ENCODE measurements around the gene ZNF787. TPM values are rescaled to one million over a fixed set of nuclear protein-coding genes. Genes with fewer than 3 reads are reported as not detected.
"Not testable (repeated sequence)": the region's sequence is repeated elsewhere in the genome, so short reads cannot be mapped to it uniquely, and the experiment has no call there.

ZNF787 gene
- polyA plus RNA-seq, 1 of the 3 experiments (the other 2 are of a cell fraction): 16.0 TPM

DNA sequence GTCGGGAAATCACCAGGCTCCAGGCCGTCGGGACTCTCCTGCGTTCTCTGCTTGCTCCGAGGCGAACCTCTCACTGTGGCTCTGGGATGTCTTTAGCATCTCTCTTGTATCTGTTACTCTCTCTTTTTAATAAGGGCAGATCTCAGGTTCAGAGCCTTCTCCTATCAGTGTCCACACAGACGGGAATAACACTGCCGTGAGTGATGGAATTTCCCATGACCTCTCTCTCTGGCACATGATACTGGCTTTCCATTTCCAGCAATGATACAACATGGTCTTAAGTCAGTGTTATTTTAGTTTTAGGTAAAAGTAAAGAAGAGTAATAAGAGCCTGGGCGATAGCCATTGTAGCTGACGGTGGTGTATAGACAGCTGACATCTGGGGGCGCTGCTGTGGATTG, 29.3 kb upstream of the ZNF787 start (continued):
- TF ChIP-seq, protein P1, sequence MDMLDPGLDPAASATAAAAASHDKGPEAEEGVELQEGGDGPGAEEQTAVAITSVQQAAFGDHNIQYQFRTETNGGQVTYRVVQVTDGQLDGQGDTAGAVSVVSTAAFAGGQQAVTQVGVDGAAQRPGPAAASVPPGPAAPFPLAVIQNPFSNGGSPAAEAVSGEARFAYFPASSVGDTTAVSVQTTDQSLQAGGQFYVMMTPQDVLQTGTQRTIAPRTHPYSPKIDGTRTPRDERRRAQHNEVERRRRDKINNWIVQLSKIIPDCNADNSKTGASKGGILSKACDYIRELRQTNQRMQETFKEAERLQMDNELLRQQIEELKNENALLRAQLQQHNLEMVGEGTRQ (IDR thresholded peaks at IDR 0.05; ENCODE audit: borderline replicate concordance, low read depth, low read length): no peak
- no peak for TF ChIP-seq SMC3 (IDR thresholded peaks at IDR 0.05; ENCODE audit: low read depth, low read length)
- TF ChIP-seq TAF1 (IDR thresholded peaks at IDR 0.05; ENCODE audit: borderline replicate concordance, low read depth, low read length): no peak
- no peak for TF ChIP-seq RCOR1 (IDR thresholded peaks at IDR 0.05; ENCODE audit: low read length)

DNA sequence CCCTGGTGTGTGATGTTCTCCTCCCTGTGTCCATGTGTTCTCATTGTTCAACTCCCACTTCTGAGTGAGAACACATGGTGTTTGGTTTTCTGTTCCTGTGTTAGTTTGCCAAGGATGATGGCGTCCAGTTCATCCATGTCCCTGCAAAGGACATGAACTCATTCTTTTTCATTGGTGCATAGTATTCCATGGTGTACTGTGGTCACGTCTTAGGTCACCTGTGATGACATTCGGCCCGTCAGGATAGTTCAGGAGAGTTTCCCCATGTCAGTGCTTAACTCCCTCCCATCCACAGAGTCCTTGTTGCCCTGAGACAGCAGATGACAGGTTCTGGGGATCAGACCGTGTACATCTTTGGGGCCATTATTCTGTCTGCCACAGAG, 28.6 kb upstream of the ZNF787 start:
- ChIA-PET POLR2A (no interaction called here), CTCF (no interaction called here)
- Histone ChIP-seq H2AFZ (ENCODE audit: low read depth) (no peak overlapping the region), H3K4me1 (ENCODE audit: control insufficient read depth in 1 of 2, insufficient read depth in 2 of 2, low read depth in 1 of 2, low read length in 1 of 2) (no peaks in the 10 kb centered on the region; a peak in 1 of 4 replicates), H3K27me3 (ENCODE audit: insufficient read depth) (no peaks in the 10 kb centered on the region), H3K79me2 (ENCODE audit: insufficient read depth) (peaks cover 30% of the 10 kb centered on the region; the same call in 1 of the 2 replicates), H3K4me3 (ENCODE audit: low read depth in 2 of 2, low read length in 1 of 2) (no peak overlapping the region), H3K4me2 (no peak overlapping the region), H3K9me3 (no peaks in the 10 kb centered on the region), H3F3A (replicated peaks; ENCODE audit: insufficient read depth) (no peaks in the 10 kb centered on the region), H3K27ac (ENCODE audit: low read depth in 2 of 2, low read length in 1 of 2) (no peak overlapping the region), H4K20me1 (ENCODE audit: insufficient read depth) (peaks cover 22% of the 10 kb centered on the region; the same call in 1 of the 2 replicates), H3K36me3 (replicated peaks in 1 of 2; ENCODE audit: control insufficient read depth in 1 of 2, insufficient read depth in 2 of 2, low read length in 1 of 2) (peaks cover 3 to 33% of the 10 kb centered on the region in 2 experiments), H3K9me2 (no peaks in the 10 kb centered on the region), H3K9ac (no peak overlapping the region)
- no peak for TF ChIP-seq RFX5 (IDR thresholded peaks at IDR 0.05; ENCODE audit: low read length)
- no peak for TF ChIP-seq EP300 (IDR thresholded peaks at IDR 0.05; ENCODE audit: borderline replicate concordance in 1 of 2, low read depth in 1 of 2, low read length in 1 of 2)
- TF ChIP-seq RXRA (IDR thresholded peaks at IDR 0.05; ENCODE audit: borderline replicate concordance, low read depth): no peak
- no peak for TF ChIP-seq MEF2A (IDR thresholded peaks at IDR 0.05; ENCODE audit: borderline replicate concordance, low read depth)
- TF ChIP-seq, protein P2, sequence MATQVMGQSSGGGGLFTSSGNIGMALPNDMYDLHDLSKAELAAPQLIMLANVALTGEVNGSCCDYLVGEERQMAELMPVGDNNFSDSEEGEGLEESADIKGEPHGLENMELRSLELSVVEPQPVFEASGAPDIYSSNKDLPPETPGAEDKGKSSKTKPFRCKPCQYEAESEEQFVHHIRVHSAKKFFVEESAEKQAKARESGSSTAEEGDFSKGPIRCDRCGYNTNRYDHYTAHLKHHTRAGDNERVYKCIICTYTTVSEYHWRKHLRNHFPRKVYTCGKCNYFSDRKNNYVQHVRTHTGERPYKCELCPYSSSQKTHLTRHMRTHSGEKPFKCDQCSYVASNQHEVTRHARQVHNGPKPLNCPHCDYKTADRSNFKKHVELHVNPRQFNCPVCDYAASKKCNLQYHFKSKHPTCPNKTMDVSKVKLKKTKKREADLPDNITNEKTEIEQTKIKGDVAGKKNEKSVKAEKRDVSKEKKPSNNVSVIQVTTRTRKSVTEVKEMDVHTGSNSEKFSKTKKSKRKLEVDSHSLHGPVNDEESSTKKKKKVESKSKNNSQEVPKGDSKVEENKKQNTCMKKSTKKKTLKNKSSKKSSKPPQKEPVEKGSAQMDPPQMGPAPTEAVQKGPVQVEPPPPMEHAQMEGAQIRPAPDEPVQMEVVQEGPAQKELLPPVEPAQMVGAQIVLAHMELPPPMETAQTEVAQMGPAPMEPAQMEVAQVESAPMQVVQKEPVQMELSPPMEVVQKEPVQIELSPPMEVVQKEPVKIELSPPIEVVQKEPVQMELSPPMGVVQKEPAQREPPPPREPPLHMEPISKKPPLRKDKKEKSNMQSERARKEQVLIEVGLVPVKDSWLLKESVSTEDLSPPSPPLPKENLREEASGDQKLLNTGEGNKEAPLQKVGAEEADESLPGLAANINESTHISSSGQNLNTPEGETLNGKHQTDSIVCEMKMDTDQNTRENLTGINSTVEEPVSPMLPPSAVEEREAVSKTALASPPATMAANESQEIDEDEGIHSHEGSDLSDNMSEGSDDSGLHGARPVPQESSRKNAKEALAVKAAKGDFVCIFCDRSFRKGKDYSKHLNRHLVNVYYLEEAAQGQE (IDR thresholded peaks at IDR 0.05; ENCODE audit: low read depth, low read length): no peak
- no peak for TF ChIP-seq FOXJ3 (CRISPR knock-in tag; IDR thresholded peaks at IDR 0.05)
- no peak for TF ChIP-seq GABPA (IDR thresholded peaks at IDR 0.05; ENCODE audit: low read depth)
- TF ChIP-seq FOSL2 (IDR thresholded peaks at IDR 0.05; ENCODE audit: borderline replicate concordance, low read depth): no peak
- TF ChIP-seq JUND (IDR thresholded peaks at IDR 0.05): no peak
- TF ChIP-seq RAD21 (IDR thresholded peaks at IDR 0.05; ENCODE audit: low read length): no peak
- no peak for TF ChIP-seq TEAD4 (IDR thresholded peaks at IDR 0.05; ENCODE audit: borderline replicate concordance, insufficient read depth)
- TF ChIP-seq NRF1 (IDR thresholded peaks at IDR 0.05; ENCODE audit: low read depth, low read length): no peak
- no peak for TF ChIP-seq POLR2AphosphoS5 (IDR thresholded peaks at IDR 0.05; ENCODE audit: low read depth, low read length)
- no peak for TF ChIP-seq TCF12 (IDR thresholded peaks at IDR 0.05)
- TF ChIP-seq, protein P3, sequence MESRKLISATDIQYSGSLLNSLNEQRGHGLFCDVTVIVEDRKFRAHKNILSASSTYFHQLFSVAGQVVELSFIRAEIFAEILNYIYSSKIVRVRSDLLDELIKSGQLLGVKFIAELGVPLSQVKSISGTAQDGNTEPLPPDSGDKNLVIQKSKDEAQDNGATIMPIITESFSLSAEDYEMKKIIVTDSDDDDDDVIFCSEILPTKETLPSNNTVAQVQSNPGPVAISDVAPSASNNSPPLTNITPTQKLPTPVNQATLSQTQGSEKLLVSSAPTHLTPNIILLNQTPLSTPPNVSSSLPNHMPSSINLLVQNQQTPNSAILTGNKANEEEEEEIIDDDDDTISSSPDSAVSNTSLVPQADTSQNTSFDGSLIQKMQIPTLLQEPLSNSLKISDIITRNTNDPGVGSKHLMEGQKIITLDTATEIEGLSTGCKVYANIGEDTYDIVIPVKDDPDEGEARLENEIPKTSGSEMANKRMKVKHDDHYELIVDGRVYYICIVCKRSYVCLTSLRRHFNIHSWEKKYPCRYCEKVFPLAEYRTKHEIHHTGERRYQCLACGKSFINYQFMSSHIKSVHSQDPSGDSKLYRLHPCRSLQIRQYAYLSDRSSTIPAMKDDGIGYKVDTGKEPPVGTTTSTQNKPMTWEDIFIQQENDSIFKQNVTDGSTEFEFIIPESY (IDR thresholded peaks at IDR 0.05; ENCODE audit: borderline replicate concordance, low read depth): no peak
- TF ChIP-seq NFIC (IDR thresholded peaks at IDR 0.05; ENCODE audit: borderline replicate concordance): no peak
- TF ChIP-seq YY1 (IDR thresholded peaks at IDR 0.05; ENCODE audit: low read depth): no peak
- no peak for TF ChIP-seq MXI1 (IDR thresholded peaks at IDR 0.05; ENCODE audit: low read depth, low read length)
- no peak for TF ChIP-seq CHD2 (IDR thresholded peaks at IDR 0.05; ENCODE audit: low read length, partially characterized antibody)
- DNase-seq: no peak
- 96% methylated on average over 5 of the region's 5 CpGs for WGBS (ENCODE audit: low lambda C conversion rate)

DNA sequence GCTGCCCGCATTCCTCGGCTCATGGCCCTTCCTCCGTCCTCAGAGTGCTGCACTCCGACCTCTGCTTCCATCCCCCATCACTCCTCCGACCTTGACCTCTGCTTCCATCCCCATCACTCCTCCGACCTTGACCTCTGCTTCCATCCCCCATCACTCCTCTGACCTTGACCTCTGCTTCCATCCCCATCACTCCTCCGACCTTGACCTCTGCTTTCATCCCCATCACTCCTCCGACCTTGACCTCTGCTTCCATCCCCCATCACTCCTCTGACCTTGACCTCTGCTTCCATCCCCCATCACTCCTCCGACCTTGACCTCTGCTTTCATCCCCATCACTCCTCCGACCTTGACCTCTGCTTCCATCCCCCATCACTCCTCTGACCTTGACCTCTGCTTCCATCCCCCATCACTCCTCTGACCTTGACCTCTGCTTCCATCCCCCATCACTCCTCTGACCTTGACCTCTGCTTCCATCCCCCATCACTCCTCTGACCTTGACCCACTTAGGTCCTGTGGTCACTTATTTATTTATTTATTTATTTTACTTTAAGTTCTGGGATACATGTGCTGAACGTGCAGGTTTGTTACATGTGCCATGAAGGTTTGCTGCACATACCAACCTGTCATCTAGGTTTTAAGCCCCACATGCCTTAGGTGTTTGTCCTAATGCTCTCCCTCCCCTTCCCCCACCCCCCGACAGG, 28.0 kb upstream of the ZNF787 start:
- WGBS (ENCODE audit: low lambda C conversion rate): 92% methylated on average over 12 of the region's 12 CpGs
- POLR2A ChIA-PET; H2AFZ ChIP-seq (ENCODE audit: low read depth); H3K9me3 ChIP-seq; H3K4me2 ChIP-seq; H3K4me1 ChIP-seq (ENCODE audit: control insufficient read depth in 1 of 2, insufficient read depth in 2 of 2, low read depth in 1 of 2, low read length in 1 of 2); H3K9me2 ChIP-seq; H3K9ac ChIP-seq; H3K4me3 ChIP-seq (ENCODE audit: low read depth in 2 of 2, low read length in 1 of 2); DNase-seq; CTCF ChIA-PET; H3K27me3 ChIP-seq (ENCODE audit: insufficient read depth); H3F3A ChIP-seq (replicated peaks; ENCODE audit: insufficient read depth); H3K27ac ChIP-seq (ENCODE audit: low read depth in 2 of 2, low read length in 1 of 2): not testable (repeated sequence)
- peaks cover 36% of the 10 kb centered on the region; the same call in 1 of the 2 replicates for H3K79me2 ChIP-seq (ENCODE audit: insufficient read depth)
- H4K20me1 ChIP-seq (ENCODE audit: insufficient read depth): peaks cover 22% of the 10 kb centered on the region; the same call in 1 of the 2 replicates
- peaks cover 3 to 28% of the 10 kb centered on the region in 2 experiments for H3K36me3 ChIP-seq (replicated peaks in 1 of 2; ENCODE audit: control insufficient read depth in 1 of 2, insufficient read depth in 2 of 2, low read length in 1 of 2)

Data from SK-N-SH (cell line).